GM12875 (cell line): ENCODE results near the gene GRID2.

Experiments used
- H3K4me3 ChIP-seq: one replicate; pipeline ENCODE4 v1.5.1; 2011; ENCODE audit warnings: low read depth, low read length, control low read depth
- TF ChIP-seq, protein P1 (sequence below): IDR thresholded peaks from 2 replicates; pipeline ENCODE4 v1.5.1; 2011; ENCODE audit warnings: low read depth, mild to moderate bottlenecking, control low read depth, inconsistent platforms, low read length, moderate library complexity, borderline replicate concordance; ENCODE audit not compliant: insufficient read depth

GRID2 gene

DNA sequence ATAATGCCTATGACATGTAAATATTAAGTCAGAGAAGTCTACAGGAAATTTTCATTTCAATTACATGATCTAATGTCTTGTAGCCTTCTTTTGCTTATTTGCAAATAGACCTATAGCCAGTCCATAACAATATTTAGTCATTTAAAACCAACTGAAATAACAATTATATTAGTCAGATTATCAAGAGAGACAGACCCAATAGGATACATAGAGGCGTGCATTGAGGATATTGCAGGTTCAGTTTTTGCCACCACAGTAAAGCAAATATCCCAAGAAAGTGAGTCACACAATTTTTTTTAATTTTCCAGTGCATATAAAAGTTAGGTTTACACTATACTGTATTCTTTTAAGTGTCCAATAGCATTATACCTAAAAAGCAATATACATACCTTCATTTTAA, 1175.0 kb downstream of the GRID2 start:
- TF ChIP-seq, protein P1, sequence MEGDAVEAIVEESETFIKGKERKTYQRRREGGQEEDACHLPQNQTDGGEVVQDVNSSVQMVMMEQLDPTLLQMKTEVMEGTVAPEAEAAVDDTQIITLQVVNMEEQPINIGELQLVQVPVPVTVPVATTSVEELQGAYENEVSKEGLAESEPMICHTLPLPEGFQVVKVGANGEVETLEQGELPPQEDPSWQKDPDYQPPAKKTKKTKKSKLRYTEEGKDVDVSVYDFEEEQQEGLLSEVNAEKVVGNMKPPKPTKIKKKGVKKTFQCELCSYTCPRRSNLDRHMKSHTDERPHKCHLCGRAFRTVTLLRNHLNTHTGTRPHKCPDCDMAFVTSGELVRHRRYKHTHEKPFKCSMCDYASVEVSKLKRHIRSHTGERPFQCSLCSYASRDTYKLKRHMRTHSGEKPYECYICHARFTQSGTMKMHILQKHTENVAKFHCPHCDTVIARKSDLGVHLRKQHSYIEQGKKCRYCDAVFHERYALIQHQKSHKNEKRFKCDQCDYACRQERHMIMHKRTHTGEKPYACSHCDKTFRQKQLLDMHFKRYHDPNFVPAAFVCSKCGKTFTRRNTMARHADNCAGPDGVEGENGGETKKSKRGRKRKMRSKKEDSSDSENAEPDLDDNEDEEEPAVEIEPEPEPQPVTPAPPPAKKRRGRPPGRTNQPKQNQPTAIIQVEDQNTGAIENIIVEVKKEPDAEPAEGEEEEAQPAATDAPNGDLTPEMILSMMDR: no peak

DNA sequence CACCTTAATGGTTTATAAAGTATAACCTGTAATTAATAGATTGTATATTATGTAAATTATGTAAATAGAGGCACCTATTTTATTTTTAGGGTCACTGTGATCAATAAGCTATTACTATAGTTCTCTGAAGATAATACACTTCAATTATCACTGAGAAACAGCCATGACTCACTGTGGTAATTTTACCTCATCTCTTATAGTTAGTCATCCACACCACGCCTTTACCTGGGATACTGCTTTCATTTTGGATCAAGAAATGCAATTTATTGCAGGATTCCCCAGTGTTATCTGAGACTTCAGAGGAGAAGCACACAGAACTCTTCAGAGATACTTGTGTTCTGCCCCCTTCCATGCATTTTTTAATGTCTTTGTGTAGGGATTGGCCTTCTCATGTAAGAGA, 1176.7 kb downstream of the GRID2 start:
- H3K4me3 ChIP-seq: no peak overlapping the region
- TF ChIP-seq, protein P1: no peak

More for the DNA sequence above, 1175.0 kb downstream of the GRID2 start:
- H3K4me3 ChIP-seq: no peak overlapping the region

DNA sequence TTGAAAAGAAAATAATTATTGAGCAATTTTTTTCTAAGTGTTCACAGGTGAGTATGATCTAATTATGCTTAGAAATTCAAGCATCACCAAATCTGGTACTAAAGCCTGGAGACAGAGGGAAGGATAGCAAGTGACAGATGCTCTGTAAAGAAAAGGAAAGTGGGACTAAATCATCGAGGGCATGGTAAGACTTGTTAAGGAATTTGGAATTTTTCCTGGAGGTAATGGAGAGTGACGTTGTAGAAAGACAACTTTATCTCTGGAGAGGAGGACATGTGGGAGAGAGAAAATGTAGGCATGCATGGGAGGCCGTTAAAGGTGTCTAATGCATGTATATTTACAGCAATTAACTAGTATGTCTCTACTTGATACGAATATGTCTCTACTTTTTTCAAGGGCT, 1191.6 kb downstream of the GRID2 start:
- no peak overlapping the region for H3K4me3 ChIP-seq
- TF ChIP-seq, protein P1: no peak

DNA sequence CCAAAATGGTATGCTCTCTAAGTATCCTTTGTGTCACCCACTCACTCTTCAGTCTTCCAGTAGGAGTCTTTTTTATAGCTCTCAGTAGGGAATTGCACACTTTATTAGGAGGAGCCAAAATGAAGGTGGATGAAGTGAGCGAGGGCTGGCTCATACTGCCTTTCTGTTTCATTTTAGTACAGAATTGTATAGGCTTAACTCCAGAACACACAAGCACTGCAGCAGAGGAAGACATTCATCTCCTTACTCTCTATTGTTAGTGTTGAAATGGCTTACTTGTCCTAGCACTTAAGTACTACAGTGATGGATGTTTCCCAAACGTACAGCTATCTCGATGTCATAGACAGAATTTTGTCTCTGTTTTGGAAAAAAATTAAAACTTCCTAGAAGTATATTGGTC, 1197.5 kb downstream of the GRID2 start:
- TF ChIP-seq, protein P1: no peak
- H3K4me3 ChIP-seq: no peak overlapping the region

DNA sequence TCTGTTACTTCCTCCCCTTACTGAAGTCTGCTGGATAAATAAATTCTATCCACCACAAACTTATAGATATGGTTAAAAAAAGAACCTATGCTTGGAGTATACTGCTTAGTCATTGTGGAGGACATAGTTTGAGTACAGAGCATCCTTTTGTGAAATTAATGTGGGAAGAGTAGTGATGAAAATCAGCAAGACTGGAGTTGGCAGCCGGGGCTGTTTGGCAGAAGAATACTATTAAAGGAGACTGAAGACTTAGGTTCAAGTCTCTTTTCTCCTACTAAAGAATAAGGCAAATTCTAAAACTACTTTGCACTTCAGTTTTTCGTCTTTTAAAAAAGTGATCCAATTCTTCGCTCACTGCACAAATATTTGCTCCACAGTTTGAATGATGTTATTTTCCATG, 1198.2 kb downstream of the GRID2 start:
- TF ChIP-seq, protein P1: no peak
- H3K4me3 ChIP-seq: no peak overlapping the region

DNA sequence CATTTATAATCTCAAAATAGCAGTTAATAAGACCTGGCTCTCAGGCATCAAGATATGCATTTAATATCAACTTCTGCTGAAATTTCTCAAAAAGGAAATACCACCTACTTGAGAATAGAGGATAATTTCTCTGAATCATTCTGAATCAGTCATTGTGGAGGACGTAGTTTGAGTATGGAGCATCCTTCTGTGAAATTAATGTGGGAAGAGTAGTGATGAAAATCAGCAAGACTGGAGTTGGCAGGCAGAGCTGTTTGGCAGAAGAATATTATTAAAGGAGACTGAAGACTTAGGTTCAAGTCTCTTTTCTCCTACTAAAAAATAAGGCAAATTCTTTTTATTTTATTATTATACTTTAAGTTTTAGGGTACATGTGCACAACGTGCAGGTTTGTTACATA, 1199.2 kb downstream of the GRID2 start:
- no peak overlapping the region for H3K4me3 ChIP-seq
- TF ChIP-seq, protein P1: no peak

DNA sequence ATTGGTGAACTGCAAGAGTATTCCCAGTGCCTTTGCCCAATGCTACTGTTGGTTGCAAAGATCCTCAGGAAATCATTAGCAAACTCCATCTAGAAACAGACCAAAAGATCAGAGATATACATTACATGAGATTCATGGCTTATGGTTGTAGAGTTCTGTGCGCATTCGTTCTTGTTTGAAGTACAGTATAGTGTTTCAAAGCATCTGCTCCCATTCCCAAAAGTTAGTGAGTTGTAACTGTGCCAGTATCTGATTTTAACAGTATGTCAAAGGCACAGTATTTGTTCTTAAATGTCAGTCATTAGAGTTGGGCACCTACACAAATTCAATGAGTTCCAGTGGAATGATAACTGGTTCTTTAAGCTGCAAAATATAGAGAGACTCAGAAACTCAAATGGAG, 1210.1 kb downstream of the GRID2 start:
- no peak overlapping the region for H3K4me3 ChIP-seq
- TF ChIP-seq, protein P1: no peak
